Measurements from ENCODE around the gene RNASEH1.
"Not testable (repeated sequence)": the region's sequence is repeated elsewhere in the genome, so short reads cannot be mapped to it uniquely, and the experiment has no call there.

GRCh38 chr2:3569656-3570055 is 11.5 kb upstream of the RNASEH1 start:
- not testable (repeated sequence) for TF ChIP-seq POLR2A, CTCF, EP300 (IDR thresholded peaks at IDR 0.05)
